T-helper 1 cell treated with Interleukin-12 subunit alpha and Interleukin-12 subunit beta and Interleukin-4 antibody, amounts not matched to agents 30 ng/mL and 1 ng/mL, for 36 hours (primary cell): ENCODE results near the gene C2CD3. TPM values are rescaled to one million over a fixed set of nuclear protein-coding genes. Genes with fewer than 3 reads are reported as not detected.

Source experiments
- intact Hi-C: fragments of 100-400 bp; cut with micrococcal nuclease; formaldehyde crosslinking; loops from one replicate; pipeline ENCODE4 v1.15.1; 2024
- total RNA-seq: library from RNA; stranded (reverse); gene quantifications from 2 replicates; pipeline ENCODE4 v1.2.3, GENCODE V29; 2022

The C2CD3 gene
- total RNA-seq, 1 donor from 2014 or later, result 39.4 TPM

DNA sequence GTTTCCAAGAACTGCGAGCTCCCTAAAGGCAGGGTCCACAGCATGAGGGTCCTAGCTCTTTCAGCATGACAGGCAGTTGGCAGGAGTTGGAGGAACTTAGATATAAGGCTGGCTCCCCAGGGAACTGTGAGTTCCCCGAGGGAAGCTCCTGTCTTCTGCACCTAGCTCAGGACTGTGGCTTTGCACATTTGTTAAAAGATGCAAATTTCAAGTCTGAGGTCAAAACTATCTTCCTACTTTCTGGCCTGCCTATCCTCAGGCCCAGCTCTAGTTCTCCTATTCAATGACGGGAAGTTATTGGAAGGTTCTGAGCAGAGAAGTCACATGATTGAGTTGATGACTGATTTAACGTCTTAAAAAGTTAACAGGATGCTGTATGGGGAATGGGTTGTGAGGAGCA is 150.3 kb downstream of the C2CD3 start:
- intact Hi-C loops, result no loop called here

DNA sequence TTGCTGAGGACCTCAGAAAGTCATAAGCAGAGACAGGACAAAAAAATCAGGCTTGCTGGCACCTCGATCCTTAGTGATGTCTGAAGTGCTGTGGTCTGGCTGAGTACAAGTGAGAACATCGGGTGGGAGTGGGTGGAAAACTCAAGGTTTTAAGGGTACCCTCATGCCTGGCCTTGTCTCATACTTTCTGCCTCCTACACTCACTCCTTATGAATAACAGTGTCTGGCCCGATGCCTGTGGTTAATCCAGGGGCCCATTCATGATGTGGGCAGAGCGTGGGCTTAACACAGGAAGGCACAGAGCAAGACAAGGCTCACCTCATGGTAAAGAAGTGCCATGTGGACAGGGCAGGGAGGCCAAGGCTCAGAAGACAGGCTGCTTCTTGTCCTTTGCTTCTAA is 150.9 kb downstream of the C2CD3 start:
- intact Hi-C loops, result loop anchor here (1.0 kb wide), 1 partner anchor 9 kb away; no protein-coding TSS in a partner anchor

DNA sequence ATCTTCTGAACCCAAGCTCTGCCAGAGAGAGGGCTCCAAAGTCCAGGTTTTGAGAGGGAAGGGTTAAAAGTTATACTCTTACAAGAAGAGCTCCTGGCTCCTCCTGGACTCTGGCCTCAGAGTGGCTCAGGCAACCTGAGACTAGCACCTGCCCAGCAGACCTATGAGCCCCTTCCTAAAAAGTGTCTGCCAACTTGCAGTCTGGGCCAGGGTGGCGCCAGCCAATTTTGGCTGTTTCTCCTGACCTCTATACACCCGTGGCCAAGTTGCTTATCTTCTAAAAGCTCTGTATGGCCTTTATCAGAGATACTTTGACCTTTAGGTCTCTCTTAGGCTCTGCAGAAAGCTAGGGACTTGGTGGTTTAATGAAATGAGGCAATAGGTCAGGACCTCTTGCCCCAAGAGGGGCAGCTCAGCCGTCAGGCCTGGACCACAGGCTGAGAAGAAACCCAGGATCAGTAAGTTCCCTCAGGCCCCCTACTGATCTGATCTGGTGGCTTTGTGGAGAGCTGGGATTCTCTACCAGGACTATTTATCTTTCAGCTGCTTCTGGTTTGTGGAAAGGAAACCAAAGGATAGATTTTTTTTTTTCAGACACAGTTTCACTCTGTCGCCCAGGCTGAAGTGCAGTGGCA is 151.6 kb downstream of the C2CD3 start:
- intact Hi-C loops, result loop anchor here (1.0 kb wide), 1 partner anchor 8 kb away; no protein-coding TSS in a partner anchor

DNA sequence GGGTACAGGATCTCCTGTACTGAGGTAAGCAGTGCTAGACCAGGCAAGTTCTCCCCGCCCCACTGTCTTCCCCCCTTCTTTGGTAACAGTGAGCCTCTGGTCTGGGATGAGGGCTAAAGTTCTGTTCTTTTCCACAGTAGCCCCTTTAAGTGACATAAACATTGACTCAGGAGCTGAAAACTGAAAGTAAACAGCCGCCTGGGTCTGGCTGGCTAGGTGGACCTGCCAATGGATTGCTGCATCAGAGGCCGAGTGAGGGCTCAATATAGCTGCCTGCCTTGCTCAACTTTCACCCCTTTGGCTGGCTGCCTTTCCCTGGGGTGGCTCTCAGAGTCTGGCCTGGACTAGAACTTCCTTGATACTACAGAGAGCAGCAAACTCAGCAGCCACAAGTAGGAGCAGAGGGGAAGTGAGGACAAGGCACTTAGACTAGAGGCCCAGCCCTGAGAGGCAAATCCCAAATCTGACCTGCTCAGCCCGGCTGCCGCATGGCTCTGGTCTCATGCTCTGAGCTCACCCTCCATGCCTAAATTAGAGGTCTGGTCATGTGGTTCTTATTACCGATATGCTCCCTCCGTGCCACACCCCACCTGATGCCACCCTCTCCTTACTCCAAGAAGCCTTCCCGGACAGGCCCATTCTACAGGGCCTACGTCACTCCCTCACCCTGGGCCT is 152.3 kb downstream of the C2CD3 start:
- intact Hi-C loops, result loop anchor here (1.0 kb wide), 1 partner anchor 7 kb away; no protein-coding TSS in a partner anchor

DNA sequence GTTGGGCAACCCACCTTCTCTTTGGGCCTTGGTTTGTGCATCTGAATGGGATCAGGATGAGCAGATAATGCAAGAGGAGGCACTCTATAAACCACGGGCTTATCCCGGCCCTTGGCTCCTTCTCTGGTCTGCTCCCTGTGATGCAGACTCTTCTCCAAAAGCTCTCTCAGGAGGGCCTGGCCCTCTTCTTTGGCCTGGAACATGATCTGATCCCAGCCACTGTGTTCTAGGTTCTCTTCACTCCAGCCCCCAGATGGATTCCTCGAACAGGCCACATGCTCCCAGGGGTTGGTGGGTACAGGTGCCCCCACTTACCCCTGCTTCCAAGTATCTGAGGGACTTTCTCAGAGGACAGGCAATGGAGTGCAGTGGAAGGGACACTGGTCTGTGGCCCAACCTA is 153.2 kb downstream of the C2CD3 start:
- intact Hi-C loops, result no loop called here

DNA sequence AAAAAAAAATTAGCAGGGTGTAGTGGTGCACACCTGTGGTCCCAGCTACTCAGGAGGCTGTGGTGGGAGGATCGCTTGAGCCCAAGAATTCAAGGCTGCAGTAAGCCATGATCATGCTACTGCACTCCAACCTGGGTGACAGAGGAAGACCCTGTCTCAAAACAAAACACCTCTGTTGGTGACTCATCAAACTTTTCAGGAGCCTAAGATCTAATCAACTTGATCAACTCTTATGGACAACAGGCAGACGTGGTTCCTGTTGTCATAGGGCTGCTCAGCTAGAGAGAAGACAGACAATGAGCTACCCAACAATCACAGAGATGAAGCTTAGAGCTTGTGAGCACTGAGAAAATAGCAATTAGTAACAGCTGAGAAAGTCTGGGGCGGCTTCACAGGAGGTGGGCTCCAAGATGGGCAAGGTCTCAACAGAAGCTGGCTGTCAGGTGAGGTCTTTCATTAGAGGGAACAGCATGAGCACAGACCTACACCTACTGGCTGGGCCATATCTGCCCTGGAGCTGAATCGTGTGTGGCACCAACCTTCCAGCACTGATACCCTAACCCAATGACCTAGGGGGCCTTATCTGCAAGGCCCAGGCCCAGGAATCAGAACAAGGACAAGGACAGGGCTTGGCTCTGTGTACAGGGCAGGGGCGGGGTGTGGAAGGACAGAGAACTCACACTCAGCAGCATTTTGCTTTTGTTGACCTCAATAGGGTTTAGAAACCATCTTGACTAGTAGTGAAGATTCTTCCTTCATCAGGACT is 154.7 kb downstream of the C2CD3 start:
- intact Hi-C loops, result no loop called here

DNA sequence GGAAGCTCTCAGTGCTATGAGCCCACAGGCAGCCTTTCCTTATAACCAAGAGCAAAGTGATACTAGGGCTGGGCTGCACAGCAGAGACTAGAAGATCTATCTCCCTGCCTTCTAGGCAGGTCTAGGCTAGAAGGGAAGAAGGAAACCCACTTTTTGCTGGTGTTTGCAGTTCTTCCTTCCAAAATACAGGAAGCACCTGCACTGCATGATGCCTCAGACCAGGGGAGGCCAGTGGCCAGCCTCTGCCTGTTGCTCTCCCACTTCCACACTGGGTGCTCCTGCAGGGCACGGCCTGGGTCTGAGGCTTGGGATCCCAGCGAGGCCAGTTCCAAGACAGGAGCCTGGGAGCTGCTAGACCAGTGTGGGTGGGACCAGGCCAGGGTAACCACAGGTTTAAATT is 155.9 kb downstream of the C2CD3 start:
- intact Hi-C loops, result no loop called here

DNA sequence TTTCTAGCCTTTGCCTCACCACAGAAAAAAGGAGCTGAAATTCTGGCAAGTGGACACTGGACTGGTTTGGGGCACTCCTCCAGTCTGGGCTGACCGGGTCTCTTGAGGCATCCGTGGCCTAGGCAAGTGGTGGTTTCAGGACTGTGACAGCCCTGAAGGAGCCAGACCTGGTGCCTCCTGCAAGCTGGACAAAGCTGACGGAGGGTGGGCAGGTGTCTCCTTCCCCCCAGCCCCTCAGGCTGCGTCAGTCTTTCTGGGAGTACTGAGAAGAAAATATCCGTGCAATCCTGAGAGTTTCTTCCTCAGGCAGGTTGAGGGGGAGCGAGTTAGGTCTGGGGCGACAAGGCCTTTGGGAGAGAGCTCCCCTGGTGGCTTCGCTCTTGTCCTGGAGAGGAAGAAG is 157.7 kb downstream of the C2CD3 start:
- intact Hi-C loops, result no loop called here

DNA sequence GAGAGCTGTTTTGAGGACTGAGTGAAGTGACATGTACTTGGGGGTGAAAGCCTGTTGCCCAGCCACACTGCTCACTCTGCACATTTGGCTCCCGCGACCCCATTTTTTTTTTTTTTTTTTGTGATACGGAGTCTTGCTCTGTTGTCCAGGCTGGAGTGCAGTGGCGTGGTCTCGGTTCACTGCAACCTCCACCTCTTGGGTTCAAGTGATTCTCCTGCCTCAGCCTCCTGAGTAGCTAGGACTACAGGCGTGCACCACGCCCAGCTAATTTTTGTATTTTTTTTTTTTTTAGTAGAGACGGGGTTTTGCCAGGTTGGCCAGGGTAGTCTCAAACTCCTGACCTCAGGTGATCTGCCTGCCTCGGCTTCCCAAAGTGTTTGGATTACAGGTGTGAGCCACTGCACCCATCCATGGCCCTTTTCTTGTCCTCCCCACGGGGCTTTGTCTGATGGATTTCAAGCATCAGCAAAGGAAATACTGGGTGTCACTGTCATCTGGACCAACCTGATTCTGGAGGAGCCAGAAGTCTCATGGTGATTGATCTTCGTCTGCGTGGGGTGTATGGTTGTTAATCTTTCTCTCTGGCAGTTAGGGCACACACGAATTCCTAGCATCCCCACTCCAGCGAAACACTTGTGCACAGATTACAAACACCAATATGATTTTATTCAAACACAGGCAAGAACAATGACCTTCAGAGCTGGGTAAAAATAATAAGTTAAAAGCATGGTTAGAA is 158.6 kb downstream of the C2CD3 start:
- intact Hi-C loops, result loop anchor here (1.0 kb wide), 1 partner anchor 19 kb away; no protein-coding TSS in a partner anchor

DNA sequence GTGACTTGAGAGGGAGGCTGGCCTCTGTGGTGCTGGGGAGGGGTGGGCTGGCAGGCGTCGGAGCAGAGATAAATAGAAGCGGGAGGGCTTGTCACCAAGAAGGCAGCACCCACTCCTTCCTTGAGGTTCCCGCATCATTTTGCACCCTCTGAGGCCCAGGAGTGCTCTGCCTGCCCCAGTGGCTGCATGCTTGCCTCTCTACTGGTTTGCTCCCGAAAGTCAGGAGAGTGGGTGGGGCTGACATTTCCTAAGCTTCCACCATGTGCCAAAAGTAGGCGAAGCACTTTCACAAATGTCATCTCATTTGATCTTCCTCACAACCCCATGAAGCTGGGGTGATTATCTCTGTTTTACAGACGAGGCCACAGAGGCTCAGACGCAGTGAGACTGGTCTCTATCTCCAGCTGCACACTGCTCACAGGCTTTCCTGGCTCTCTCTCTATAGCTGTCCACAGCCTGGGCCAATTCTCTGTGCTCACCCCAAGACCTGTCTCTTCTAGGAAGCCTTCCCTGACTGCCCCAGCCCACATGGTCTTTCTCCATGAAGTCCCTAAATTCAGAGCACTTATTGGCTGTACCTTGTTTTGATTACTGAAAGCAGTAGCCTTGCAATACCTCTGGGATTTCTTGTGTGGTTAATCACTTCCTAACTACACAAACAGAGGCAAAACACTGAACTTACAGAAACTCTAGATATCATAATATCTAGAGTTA is 159.3 kb downstream of the C2CD3 start:
- intact Hi-C loops, result loop anchor here (1.0 kb wide), 4 partner anchors 8 to 31 kb away; no protein-coding TSS in a partner anchor

DNA sequence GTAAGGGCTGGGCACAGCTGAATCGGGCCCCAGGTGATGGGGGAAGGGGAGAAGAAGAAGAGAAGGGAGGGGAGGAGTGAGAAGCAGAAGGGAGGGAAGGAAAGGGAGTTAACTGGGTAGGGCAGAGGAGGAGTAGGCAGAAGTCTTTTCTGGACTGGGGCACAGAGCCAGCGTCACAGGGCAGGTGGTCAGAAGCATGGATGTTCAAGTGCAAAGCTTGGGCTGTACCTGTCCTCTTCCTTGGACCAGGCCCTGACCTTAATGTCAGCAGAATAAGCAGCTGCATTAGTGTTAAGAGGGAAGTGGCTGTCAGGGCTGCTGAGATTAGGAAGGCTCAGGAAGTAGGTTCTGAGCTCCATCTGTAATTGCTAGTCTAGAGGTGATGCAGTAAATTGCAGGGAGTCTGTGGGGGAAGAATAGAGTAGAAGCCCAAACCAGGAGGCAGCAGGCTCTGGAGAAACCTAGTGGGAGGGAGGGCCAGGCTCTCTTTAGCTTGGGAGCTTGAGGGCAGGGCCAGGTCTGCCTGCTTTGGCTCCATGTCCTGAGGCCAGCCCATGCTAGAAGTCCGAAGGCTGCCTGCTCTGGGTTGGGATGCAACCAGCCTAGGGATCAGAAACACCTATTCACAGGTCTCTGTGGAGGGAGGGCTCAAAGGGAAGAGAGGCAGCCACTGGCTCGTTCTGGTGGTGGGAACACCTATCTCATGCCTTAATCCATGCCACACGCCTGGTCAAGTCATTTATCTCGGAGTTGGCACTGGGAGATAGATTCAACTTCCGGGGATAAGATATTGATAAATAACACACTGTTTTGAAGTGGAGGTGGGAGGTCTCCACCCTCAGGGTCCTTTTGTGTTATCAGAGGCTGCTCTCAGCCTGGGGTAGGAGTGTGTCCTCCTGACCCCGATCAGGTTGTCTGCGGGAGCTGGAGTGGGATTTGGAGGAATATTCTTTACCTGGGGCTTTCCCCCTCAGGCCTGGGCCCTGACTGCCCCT is 160.2 kb downstream of the C2CD3 start:
- intact Hi-C loops, result loop anchor here (1.0 kb wide), 3 partner anchors 9 to 30 kb away; no protein-coding TSS in a partner anchor

DNA sequence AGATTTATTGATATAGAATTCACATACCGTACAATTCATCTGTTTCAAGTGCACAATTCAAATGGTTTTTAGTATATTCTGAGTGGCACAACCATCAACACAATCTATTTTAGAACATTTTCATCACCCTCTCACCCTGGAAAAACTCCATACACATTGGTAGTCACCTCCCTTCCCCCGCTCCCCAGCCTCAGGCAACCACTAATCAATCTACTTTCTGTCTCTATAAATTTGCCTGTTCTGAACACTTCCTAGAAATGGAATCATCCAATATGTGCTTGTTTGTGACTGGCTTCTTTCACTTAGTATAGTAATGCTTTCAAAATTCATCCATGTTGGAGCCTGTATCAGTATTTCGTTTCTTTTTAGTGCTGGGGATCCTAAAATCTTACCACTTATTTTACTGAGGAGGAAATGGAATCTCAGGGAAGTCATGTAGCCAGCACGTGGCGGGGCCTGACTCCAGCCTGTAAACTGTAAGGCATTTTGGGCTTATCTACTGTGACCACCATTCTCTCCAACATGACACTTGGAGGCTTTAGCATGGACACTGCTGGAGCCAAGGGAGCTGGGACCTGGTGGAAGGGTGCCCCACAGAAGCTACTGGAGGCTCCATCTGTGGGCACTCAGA is 161.0 kb downstream of the C2CD3 start:
- intact Hi-C loops, result no loop called here

DNA sequence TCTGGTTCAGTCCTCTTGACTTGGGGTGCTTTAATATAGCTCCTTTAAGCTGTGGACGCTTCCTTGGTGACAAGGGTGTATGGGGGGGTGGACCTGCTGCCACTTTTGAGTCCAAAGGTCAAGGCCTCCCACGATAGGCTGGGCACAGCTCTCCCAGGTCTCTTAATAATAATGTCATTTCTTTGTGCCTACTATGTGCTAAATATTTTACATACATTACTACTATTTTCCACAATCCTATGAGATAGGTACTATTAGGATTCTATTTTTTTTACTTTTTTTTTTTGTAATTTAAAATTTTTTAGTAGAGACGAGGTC is 161.6 kb downstream of the C2CD3 start:
- intact Hi-C loops, result no loop called here

DNA sequence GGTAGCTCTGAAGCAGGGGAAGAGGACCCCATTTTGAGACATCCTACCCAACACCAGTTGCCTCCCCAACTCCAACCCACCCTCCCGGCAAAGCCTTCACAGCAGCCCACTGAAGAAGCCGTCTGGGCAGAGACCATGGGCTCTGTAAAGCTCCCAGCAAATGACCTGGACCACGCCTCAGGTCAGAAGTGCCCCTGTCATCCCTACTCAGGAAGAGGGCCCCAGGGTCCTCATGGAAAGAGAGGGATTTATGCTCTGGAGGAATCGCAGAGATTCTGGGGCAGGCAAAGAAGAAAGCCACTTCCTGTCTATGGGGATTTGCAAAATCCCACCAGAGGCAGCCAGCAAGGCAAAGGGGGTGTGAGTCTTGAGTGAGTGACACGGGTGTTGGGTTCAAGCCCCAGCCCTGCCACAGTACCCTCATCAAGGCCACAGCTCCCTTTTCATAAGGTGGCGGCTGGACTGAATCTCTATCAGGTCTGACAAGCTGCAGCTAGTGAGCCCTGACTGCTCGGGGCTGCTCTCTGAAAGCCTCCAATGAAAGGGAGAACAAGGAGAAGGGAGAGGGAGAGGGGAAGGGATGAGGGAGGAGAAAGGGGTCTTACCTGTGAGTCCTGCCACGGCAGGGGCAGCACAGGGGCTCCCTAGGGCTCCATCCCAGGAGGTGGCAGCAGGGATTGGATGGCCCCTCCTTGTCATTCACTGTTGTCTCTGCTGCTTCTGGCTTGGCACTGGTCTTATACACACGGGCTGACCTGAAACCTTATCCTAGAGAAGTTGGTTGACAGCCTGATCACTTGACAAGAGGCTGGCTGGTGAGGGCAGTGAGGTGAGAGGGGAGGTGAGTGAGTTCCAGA is 162.2 kb downstream of the C2CD3 start, which contains the start of gene UCP3:
UCP3 (minus strand) TSS at position 713 of the 857 bp plus-strand sequence. CDS start 2,043 bp downstream, outside the sequence.
- intact Hi-C loops, result no loop called here

DNA sequence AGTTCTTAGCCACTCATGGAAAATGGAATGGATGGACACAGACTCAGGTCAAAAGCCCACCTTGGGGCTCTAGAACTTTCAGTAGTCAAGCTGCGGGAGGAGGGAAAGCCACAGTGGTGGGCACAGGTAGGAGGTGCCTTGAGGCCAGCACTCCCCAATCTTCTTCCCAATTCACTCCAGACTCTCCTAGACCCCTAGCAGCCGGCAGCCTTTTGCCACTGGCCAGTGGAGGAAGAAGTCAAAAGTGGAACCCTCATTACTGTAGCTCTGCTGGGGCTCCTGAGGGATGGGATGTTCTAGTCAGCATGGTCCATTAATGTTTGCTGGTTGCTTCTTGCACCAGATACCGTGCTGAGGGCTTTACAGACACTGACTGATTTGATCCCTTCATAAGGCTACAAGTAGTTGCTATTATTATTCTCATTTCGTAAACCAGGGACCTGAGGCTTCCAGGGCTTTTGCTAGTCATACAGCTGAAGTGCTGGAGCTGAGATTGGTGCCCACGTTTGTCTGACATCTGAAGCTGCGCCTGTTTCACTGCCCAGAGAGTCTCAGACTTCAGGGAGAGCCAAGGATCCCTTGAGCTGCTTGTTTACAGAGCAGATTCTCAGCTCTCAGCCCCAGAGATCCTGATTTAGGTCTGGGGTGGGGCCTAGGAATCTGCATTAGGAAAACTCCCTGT is 163.0 kb downstream of the C2CD3 start:
- intact Hi-C loops, result no loop called here

DNA sequence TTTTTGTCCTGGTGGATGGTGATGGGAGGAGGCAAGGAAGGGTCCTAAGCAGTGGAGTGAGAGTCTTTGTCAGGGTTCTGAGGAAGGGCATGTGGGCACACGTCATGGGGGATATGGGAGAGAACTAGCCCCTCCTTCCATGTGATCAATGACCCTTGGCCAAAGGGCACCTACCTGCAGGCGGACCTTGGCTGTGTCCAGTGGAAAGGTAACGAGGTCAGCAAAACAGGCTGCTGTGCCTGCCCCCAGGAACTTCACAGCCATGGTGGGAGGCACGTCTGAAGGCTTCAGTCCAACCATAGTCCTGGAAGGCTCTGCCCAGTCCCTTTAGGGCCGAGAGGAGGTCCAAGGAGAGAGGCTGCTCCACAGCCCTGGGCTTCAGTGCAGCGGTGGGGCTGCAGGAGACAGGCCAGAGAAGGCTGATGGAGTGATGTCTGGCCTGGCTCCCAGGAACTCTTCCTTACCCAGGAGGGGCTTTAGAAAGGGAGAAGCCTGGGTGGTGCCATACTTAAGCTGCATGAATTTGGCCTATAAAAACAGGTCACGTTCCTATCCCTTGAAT is 164.0 kb downstream of the C2CD3 start:
- intact Hi-C loops, result no loop called here
